HepG2 (cell line): Measurements from ENCODE around the gene C2CD2. TPM values are rescaled to one million over a fixed set of nuclear protein-coding genes. Genes with fewer than 3 reads are reported as not detected.

Experiments used
- AGO2 ChIP-seq: fragments of 200-400 bp; formaldehyde crosslinking; optimal IDR thresholded peaks from 2 replicates; pipeline ENCODE3; 2017; ENCODE audit warnings: mild to moderate bottlenecking, low read depth, low read length, moderate library complexity
- BCL6 ChIP-seq: IDR thresholded peaks from 2 replicates; pipeline ENCODE4 v1.6.1; 2016; ENCODE audit warnings: missing genetic modification reagents, missing compliant biosample characterization
- GATAD2A ChIP-seq: IDR thresholded peaks from 2 replicates; pipeline ENCODE4 v1.6.1; 2016
- HNF4G ChIP-seq, 2 experiments: sonication (generic) in 1 of 2; formaldehyde crosslinking in 1 of 2; IDR thresholded peaks; 2 replicates each; pipeline versions ENCODE4 v1.4.0 to v1.6.1; 2011 to 2020; ENCODE audit warnings: borderline replicate concordance in 2 of 2, low read depth in 2 of 2, mild to moderate bottlenecking in 2 of 2, low read length in 1 of 2, missing genetic modification reagents in 1 of 2, moderate library complexity in 1 of 2
- HNRNPH1 ChIP-seq: fragments of 200-400 bp; formaldehyde crosslinking; optimal IDR thresholded peaks from 2 replicates; pipeline ENCODE3; 2017; ENCODE audit warnings: mild to moderate bottlenecking, low read depth, low read length
- KAT7 ChIP-seq: IDR thresholded peaks from 2 replicates; pipeline ENCODE4 v1.6.1; 2018; ENCODE audit warnings: borderline replicate concordance, missing compliant biosample characterization
- MAFG ChIP-seq: sonication (generic); formaldehyde crosslinking; IDR thresholded peaks from 2 replicates; pipeline ENCODE4 v1.5.1; 2020; ENCODE audit warnings: mild to moderate bottlenecking, missing genetic modification reagents
- MAX ChIP-seq: IDR thresholded peaks from 2 replicates; pipeline ENCODE4 v1.6.1; 2012; ENCODE audit warnings: inconsistent platforms
- MYNN ChIP-seq: sonication (generic); formaldehyde crosslinking; IDR thresholded peaks from 2 replicates; pipeline ENCODE4 v1.4.0; 2020; ENCODE audit warnings: mild to moderate bottlenecking, low read depth, missing genetic modification reagents
- NR2C2 ChIP-seq: sonication (generic); formaldehyde crosslinking; IDR thresholded peaks from 2 replicates; pipeline ENCODE4 v1.4.0; 2020; ENCODE audit warnings: missing genetic modification reagents, mild to moderate bottlenecking, moderate library complexity, borderline replicate concordance
- RFX5 ChIP-seq: IDR thresholded peaks from 2 replicates; pipeline ENCODE4 v1.6.1; 2011; ENCODE audit warnings: low read depth, low read length, improper control_type of control experiment
- SETDB1 ChIP-seq: sonication (generic); formaldehyde crosslinking; IDR thresholded peaks from 2 replicates; pipeline ENCODE4 v1.5.1; 2020; ENCODE audit warnings: missing genetic modification reagents, mild to moderate bottlenecking, borderline replicate concordance
- SNAI1 ChIP-seq: sonication (generic); formaldehyde crosslinking; IDR thresholded peaks from 2 replicates; pipeline ENCODE4 v1.5.0; 2020; ENCODE audit warnings: mild to moderate bottlenecking, missing genetic modification reagents, borderline replicate concordance
- SNAPC2 ChIP-seq: sonication (generic); formaldehyde crosslinking; IDR thresholded peaks from 2 replicates; pipeline ENCODE4 v1.8.1; 2022; ENCODE audit warnings: mild to moderate bottlenecking, missing genetic modification reagents
- SP2 ChIP-seq: sonication (generic); formaldehyde crosslinking; IDR thresholded peaks from 2 replicates; pipeline ENCODE4 v1.5.1; 2020; ENCODE audit warnings: mild to moderate bottlenecking, missing genetic modification reagents
- SRY ChIP-seq: sonication (generic); formaldehyde crosslinking; IDR thresholded peaks from 2 replicates; pipeline ENCODE4 v1.8.0; 2022; ENCODE audit warnings: mild to moderate bottlenecking, missing genetic modification reagents
- TARDBP ChIP-seq: sonication (generic); formaldehyde crosslinking; IDR thresholded peaks from 2 replicates; pipeline ENCODE4 v1.8.0; 2022; ENCODE audit warnings: mild to moderate bottlenecking, missing genetic modification reagents
- XRCC5 ChIP-seq: fragments of 200-400 bp; formaldehyde crosslinking; optimal IDR thresholded peaks from 2 replicates; pipeline ENCODE3; 2017; ENCODE audit warnings: mild to moderate bottlenecking, low read length
- ZBTB20 ChIP-seq: sonication (generic); formaldehyde crosslinking; IDR thresholded peaks from 2 replicates; pipeline ENCODE4 v1.8.1; 2023; ENCODE audit warnings: missing genetic modification reagents, low read depth, mild to moderate bottlenecking, borderline replicate concordance
- ZFP36L2 ChIP-seq: sonication (generic); formaldehyde crosslinking; IDR thresholded peaks from 2 replicates; pipeline ENCODE4 v1.4.0; 2020; ENCODE audit warnings: missing genetic modification reagents
- ZNF580 ChIP-seq: IDR thresholded peaks from 2 replicates; pipeline ENCODE4 v1.6.1; 2016; ENCODE audit warnings: low read depth, borderline replicate concordance
- ZSCAN30 ChIP-seq: sonication (generic); formaldehyde crosslinking; IDR thresholded peaks from 2 replicates; pipeline ENCODE4 v1.5.0; 2020; ENCODE audit warnings: mild to moderate bottlenecking, missing genetic modification reagents
- polyA plus RNA-seq, 8 experiments: library from polyadenylated mRNA; depleted of rRNA in 3 of 8; stranded (reverse) in 7 of 8; unstranded in 1 of 8; fragments of >200 nt; fragmentation: Illumina TruSeq in 4 of 8; extraction: Trizol in 4 of 8; gene quantifications; 2 replicates each; pipeline versions ENCODE4 v1.2.1 to v1.2.3, GENCODE V29; 2011 to 2016; ENCODE audit warnings: low read depth in 4 of 8, missing spikeins in 1 of 8, mixed read lengths in 1 of 8; ENCODE audit not compliant: insufficient read depth in 1 of 8
- total RNA-seq, 5 experiments: library from RNA; depleted of rRNA; stranded (reverse); fragments of >200 nt; fragmentation: Illumina TruSeq; extraction: Trizol; gene quantifications; 2 replicates each; pipeline ENCODE4 v1.2.3, GENCODE V29; 2016; ENCODE audit warnings: low read depth in 1 of 5
- TF ChIP-seq, protein P1 (sequence below): sonication (generic); formaldehyde crosslinking; IDR thresholded peaks from 2 replicates; pipeline ENCODE4 v1.9.0; 2021; ENCODE audit warnings: missing genetic modification reagents, borderline replicate concordance
- TF ChIP-seq, protein P2 (sequence below): sonication (generic); formaldehyde crosslinking; IDR thresholded peaks from 2 replicates; pipeline ENCODE4 v1.4.0; 2020; ENCODE audit warnings: missing genetic modification reagents
- TF ChIP-seq, protein P3 (sequence below): sonication (generic); IDR thresholded peaks from 2 replicates; pipeline ENCODE4 v1.6.1; 2016; ENCODE audit warnings: low read depth, borderline replicate concordance

The C2CD2 gene
- total and polyA plus RNA-seq, 2 of the 13 experiments (the other 11 are each of a cell fraction or from before 2014, with no cell fraction given) = 12.5 to 19.7 TPM

- TF ChIP-seq, protein P1, sequence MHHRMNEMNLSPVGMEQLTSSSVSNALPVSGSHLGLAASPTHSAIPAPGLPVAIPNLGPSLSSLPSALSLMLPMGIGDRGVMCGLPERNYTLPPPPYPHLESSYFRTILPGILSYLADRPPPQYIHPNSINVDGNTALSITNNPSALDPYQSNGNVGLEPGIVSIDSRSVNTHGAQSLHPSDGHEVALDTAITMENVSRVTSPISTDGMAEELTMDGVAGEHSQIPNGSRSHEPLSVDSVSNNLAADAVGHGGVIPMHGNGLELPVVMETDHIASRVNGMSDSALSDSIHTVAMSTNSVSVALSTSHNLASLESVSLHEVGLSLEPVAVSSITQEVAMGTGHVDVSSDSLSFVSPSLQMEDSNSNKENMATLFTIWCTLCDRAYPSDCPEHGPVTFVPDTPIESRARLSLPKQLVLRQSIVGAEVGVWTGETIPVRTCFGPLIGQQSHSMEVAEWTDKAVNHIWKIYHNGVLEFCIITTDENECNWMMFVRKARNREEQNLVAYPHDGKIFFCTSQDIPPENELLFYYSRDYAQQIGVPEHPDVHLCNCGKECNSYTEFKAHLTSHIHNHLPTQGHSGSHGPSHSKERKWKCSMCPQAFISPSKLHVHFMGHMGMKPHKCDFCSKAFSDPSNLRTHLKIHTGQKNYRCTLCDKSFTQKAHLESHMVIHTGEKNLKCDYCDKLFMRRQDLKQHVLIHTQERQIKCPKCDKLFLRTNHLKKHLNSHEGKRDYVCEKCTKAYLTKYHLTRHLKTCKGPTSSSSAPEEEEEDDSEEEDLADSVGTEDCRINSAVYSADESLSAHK (CRISPR knock-in tag) = no peak
- TF ChIP-seq TARDBP (no peak), HNRNPH1 (no peak), ZBTB20 (no peak), SNAPC2 (no peak), ZNF580 (CRISPR knock-in tag) (no peak), HNF4G (IDR thresholded peaks at IDR 0.05; ENCODE audit: borderline replicate concordance, low read depth, low read length) (no peak), HNF4G (CRISPR knock-in tag; IDR thresholded peaks at IDR 0.05; ENCODE audit: borderline replicate concordance, low read depth) (no peak), AGO2 (peak; percentile 39), SNAI1 (CRISPR knock-in tag) (no peak), KAT7 (CRISPR knock-in tag) (no peak), SP2 (no peak), ZFP36L2 (CRISPR knock-in tag) (no peak), RFX5 (no peak), XRCC5 (no peak), MAFG (CRISPR knock-in tag) (no peak), MAX (peak; percentile 46; the same call in 1 of the 2 replicates), NR2C2 (CRISPR knock-in tag) (no peak; the same call in 1 of the 2 replicates), ZSCAN30 (no peak), SRY (CRISPR knock-in tag) (0 out of 2 replicates have a peak, but pooled peaks have one; percentile 28), BCL6 (CRISPR knock-in tag) (no peak), MYNN (CRISPR knock-in tag) (no peak), GATAD2A (CRISPR knock-in tag) (no peak), SETDB1 (no peak)
- TF ChIP-seq, protein P2, sequence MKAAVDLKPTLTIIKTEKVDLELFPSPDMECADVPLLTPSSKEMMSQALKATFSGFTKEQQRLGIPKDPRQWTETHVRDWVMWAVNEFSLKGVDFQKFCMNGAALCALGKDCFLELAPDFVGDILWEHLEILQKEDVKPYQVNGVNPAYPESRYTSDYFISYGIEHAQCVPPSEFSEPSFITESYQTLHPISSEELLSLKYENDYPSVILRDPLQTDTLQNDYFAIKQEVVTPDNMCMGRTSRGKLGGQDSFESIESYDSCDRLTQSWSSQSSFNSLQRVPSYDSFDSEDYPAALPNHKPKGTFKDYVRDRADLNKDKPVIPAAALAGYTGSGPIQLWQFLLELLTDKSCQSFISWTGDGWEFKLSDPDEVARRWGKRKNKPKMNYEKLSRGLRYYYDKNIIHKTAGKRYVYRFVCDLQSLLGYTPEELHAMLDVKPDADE (CRISPR knock-in tag) = no peak
- TF ChIP-seq, protein P3, sequence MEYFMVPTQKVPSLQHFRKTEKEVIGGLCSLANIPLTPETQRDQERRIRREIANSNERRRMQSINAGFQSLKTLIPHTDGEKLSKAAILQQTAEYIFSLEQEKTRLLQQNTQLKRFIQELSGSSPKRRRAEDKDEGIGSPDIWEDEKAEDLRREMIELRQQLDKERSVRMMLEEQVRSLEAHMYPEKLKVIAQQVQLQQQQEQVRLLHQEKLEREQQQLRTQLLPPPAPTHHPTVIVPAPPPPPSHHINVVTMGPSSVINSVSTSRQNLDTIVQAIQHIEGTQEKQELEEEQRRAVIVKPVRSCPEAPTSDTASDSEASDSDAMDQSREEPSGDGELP = no peak
These were observed 75.7 kb downstream of the C2CD2 start (continued) for GRCh38 chr21:41877901-41878830.
